H9 (cell line): ENCODE measurements around the gene TFPI. TPM values are rescaled to one million over a fixed set of nuclear protein-coding genes. Genes with fewer than 3 reads are reported as not detected.

ENCODE experiments used
- DNase-seq: peaks from one replicate; pipeline ENCODE4 v3.0.0-alpha.2; 2017
- H2AFZ ChIP-seq: one replicate; pipeline ENCODE4 v1.6.1; 2013; ENCODE audit warnings: mild to moderate bottlenecking, low read length, control low read depth, moderate library complexity
- H2AK5ac ChIP-seq: 2 replicates; pipeline ENCODE4 v1.6.1; 2013; ENCODE audit warnings: low read length, control low read depth, mixed read lengths; ENCODE audit not compliant: insufficient read length
- H2BK120ac ChIP-seq: one replicate; pipeline ENCODE4 v1.6.1; 2013; ENCODE audit warnings: low read depth, mild to moderate bottlenecking, low read length, control low read depth, inconsistent platforms; ENCODE audit not compliant: poor library complexity, severe bottlenecking
- H2BK12ac ChIP-seq: 2 replicates; pipeline ENCODE4 v1.6.1; 2013; ENCODE audit warnings: low read length, control low read depth, mixed read lengths, low read depth; ENCODE audit not compliant: insufficient read length
- H2BK15ac ChIP-seq: 2 replicates; pipeline ENCODE4 v1.6.1; 2013; ENCODE audit warnings: low read depth, low read length, control low read depth
- H2BK20ac ChIP-seq: one replicate; pipeline ENCODE4 v1.6.1; 2013; ENCODE audit warnings: low read depth, mild to moderate bottlenecking, low read length, control low read depth, inconsistent platforms; ENCODE audit not compliant: poor library complexity, severe bottlenecking
- H2BK5ac ChIP-seq: 2 replicates; pipeline ENCODE4 v1.6.1; 2013; ENCODE audit warnings: low read length, control low read depth, mixed read lengths; ENCODE audit not compliant: insufficient read length
- H3K14ac ChIP-seq: 2 replicates; pipeline ENCODE4 v1.6.1; 2013; ENCODE audit warnings: low read length, control low read depth; ENCODE audit not compliant: insufficient read depth
- H3K18ac ChIP-seq: 2 replicates; pipeline ENCODE4 v1.6.1; 2013; ENCODE audit warnings: low read depth, mild to moderate bottlenecking, mixed read lengths, low read length, control low read depth; ENCODE audit not compliant: insufficient read length
- H3K23ac ChIP-seq: 2 replicates; pipeline ENCODE4 v1.6.1; 2013; ENCODE audit warnings: low read length, control low read depth, mixed read lengths, low read depth; ENCODE audit not compliant: insufficient read length
- H3K23me2 ChIP-seq: 2 replicates; pipeline ENCODE4 v1.6.1; 2013; ENCODE audit warnings: low read depth, mild to moderate bottlenecking, mixed read lengths, low read length, control low read depth; ENCODE audit not compliant: insufficient read length, poor library complexity, severe bottlenecking
- H3K27ac ChIP-seq: 2 replicates; pipeline ENCODE4 v1.5.1; 2013; ENCODE audit warnings: low read length, control low read depth, mixed read lengths, low read depth; ENCODE audit not compliant: insufficient read length
- H3K27me3 ChIP-seq: 2 replicates; pipeline ENCODE4 v1.6.1; 2013; ENCODE audit warnings: low read length, control low read depth, inconsistent platforms; ENCODE audit not compliant: insufficient read depth
- H3K4ac ChIP-seq: 2 replicates; pipeline ENCODE4 v1.6.1; 2013; ENCODE audit warnings: low read depth, mild to moderate bottlenecking, control low read depth, inconsistent platforms, low read length, moderate library complexity
- H3K4me1 ChIP-seq: 2 replicates; pipeline ENCODE4 v1.6.1; 2013; ENCODE audit warnings: low read length, control low read depth, inconsistent platforms; ENCODE audit not compliant: insufficient read depth
- H3K4me2 ChIP-seq: 2 replicates; pipeline ENCODE4 v1.6.1; 2013; ENCODE audit warnings: low read length, control low read depth, mixed read lengths; ENCODE audit not compliant: insufficient read length, insufficient read depth
- H3K56ac ChIP-seq: 2 replicates; pipeline ENCODE4 v1.6.1; 2013; ENCODE audit warnings: low read depth, mild to moderate bottlenecking, mixed read lengths, low read length, control low read depth; ENCODE audit not compliant: insufficient read length
- H3K79me1 ChIP-seq: 2 replicates; pipeline ENCODE4 v1.6.1; 2013; ENCODE audit warnings: low read depth, mild to moderate bottlenecking, moderate library complexity, low read length, control low read depth, inconsistent platforms; ENCODE audit not compliant: insufficient read depth, poor library complexity, severe bottlenecking
- H3K79me2 ChIP-seq: 2 replicates; pipeline ENCODE4 v1.6.1; 2013; ENCODE audit warnings: low read length, control low read depth, inconsistent platforms; ENCODE audit not compliant: insufficient read depth
- H3K9ac ChIP-seq: 2 replicates; pipeline ENCODE4 v1.6.1; 2013; ENCODE audit warnings: low read length, control low read depth, mixed read lengths; ENCODE audit not compliant: insufficient read length; ENCODE audit errors: extremely low read depth
- H3K9me3 ChIP-seq: one replicate; pipeline ENCODE4 v1.6.1; 2013; ENCODE audit warnings: low read depth, low read length, inconsistent platforms; ENCODE audit not compliant: control insufficient read depth
- H3T11ph ChIP-seq: one replicate; pipeline ENCODE4 v1.6.1; 2013; ENCODE audit warnings: mild to moderate bottlenecking, low read length, control low read depth, inconsistent platforms
- H4K20me1 ChIP-seq: one replicate; pipeline ENCODE4 v1.6.1; 2013; ENCODE audit not compliant: control insufficient read depth, insufficient read length, insufficient read depth
- H4K5ac ChIP-seq: 2 replicates; pipeline ENCODE4 v1.6.1; 2013; ENCODE audit warnings: low read depth, mild to moderate bottlenecking, mixed read lengths, low read length, control low read depth; ENCODE audit not compliant: insufficient read length
- H4K8ac ChIP-seq: replicated peaks from 2 replicates; pipeline ENCODE4 v1.6.1; 2013; ENCODE audit warnings: low read length, control low read depth, mixed read lengths, low read depth; ENCODE audit not compliant: insufficient read length
- H4K91ac ChIP-seq: 2 replicates; pipeline ENCODE4 v1.6.1; 2013; ENCODE audit warnings: low read depth, mild to moderate bottlenecking, moderate library complexity, mixed read lengths, low read length, control low read depth; ENCODE audit not compliant: insufficient read length
- H3K27ac Mint-ChIP-seq, 3 experiments: 2 replicates in 2 of 3; 3 replicates in 1 of 3; pipeline ENCODE4 v1.8.0; 2020 to 2021; ENCODE audit warnings: mixed read lengths in 3 of 3, mild to moderate bottlenecking in 1 of 3, moderate library complexity in 1 of 3
- H3K27me3 Mint-ChIP-seq: 2 replicates; pipeline ENCODE4 v1.8.0; 2021; ENCODE audit warnings: low read depth, mild to moderate bottlenecking, moderate library complexity, mixed read lengths
- H3K36me3 Mint-ChIP-seq, 3 experiments: 2 replicates in 2 of 3; 3 replicates in 1 of 3; pipeline ENCODE4 v1.8.0; 2020 to 2021; ENCODE audit warnings: low read depth in 3 of 3, mixed read lengths in 3 of 3; ENCODE audit not compliant: insufficient read depth in 1 of 3
- H3K4me1 Mint-ChIP-seq, 2 experiments: 2 replicates each; pipeline ENCODE4 v1.8.0; 2020; ENCODE audit warnings: mixed read lengths in 2 of 2
- H3K4me3 Mint-ChIP-seq, 2 experiments: 2 replicates in 1 of 2; 3 replicates in 1 of 2; pipeline ENCODE4 v1.8.0; 2020 to 2021; ENCODE audit warnings: mild to moderate bottlenecking in 2 of 2, mixed read lengths in 2 of 2, moderate library complexity in 1 of 2
- H3K9me3 Mint-ChIP-seq, 2 experiments: 2 replicates in 1 of 2; 3 replicates in 1 of 2; pipeline ENCODE4 v1.8.0; 2020; ENCODE audit warnings: mild to moderate bottlenecking in 2 of 2, mixed read lengths in 2 of 2, moderate library complexity in 1 of 2
- WGBS: extraction: QIAGEN DNeasy Blood & Tissue Kit; methylation state at CpG from one replicate; pipeline ENCODE4 v1.1.7; 2013; ENCODE audit warnings: missing lambda C conversion rate, low lambda C conversion rate, mixed read lengths; ENCODE audit not compliant: insufficient read length; ENCODE audit errors: extremely low coverage; 5-methylcytosine and 5-hydroxymethylcytosine counted together
- total RNA-seq: library from RNA; stranded (reverse); gene quantifications from 2 replicates; pipeline ENCODE4 v1.2.1, GENCODE V29; 2021
- TF ChIP-seq, protein P1 (sequence below): fragments of 200-600 bp; sonication (generic); conservative IDR thresholded peaks from 3 replicates; pipeline ENCODE4 v1.8.0; 2021; ENCODE audit warnings: antibody characterized with exemption, mild to moderate bottlenecking

Gene TFPI
- total RNA-seq, 1 experiment from 2014 or later: 5.8 TPM

DNA sequence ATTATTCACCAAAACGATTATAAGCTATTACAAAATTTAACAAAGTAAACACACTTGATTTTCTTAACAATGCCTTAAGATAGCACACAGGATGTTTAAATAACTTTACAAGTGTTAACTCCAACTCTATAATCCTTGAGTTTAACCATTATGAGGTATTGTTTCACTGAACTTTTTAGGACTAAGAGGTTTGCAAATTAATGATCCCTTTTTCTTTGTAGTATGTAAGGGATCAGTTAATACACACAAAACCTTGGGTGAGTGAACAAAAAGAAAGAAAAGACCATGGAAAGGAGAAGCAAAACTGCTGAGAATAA, 21.5 kb upstream of the TFPI start:
- H3T11ph ChIP-seq: no peak overlapping the region
- TF ChIP-seq, protein P1, sequence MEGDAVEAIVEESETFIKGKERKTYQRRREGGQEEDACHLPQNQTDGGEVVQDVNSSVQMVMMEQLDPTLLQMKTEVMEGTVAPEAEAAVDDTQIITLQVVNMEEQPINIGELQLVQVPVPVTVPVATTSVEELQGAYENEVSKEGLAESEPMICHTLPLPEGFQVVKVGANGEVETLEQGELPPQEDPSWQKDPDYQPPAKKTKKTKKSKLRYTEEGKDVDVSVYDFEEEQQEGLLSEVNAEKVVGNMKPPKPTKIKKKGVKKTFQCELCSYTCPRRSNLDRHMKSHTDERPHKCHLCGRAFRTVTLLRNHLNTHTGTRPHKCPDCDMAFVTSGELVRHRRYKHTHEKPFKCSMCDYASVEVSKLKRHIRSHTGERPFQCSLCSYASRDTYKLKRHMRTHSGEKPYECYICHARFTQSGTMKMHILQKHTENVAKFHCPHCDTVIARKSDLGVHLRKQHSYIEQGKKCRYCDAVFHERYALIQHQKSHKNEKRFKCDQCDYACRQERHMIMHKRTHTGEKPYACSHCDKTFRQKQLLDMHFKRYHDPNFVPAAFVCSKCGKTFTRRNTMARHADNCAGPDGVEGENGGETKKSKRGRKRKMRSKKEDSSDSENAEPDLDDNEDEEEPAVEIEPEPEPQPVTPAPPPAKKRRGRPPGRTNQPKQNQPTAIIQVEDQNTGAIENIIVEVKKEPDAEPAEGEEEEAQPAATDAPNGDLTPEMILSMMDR: no peak
- H3K4me3 Mint-ChIP-seq: no peak overlapping the region
- no peak overlapping the region for H3K4ac ChIP-seq
- no peak overlapping the region for H3K9ac ChIP-seq
- DNase-seq: no peak
- H3K79me1 ChIP-seq: no peaks in the 10 kb centered on the region
- no peaks in the 10 kb centered on the region for H3K23me2 ChIP-seq
- H3K18ac ChIP-seq: no peak overlapping the region
- peaks cover 17 to 22% of the 10 kb centered on the region in 2 experiments for H3K9me3 Mint-ChIP-seq
- no peak overlapping the region for H2BK120ac ChIP-seq
- H2AK5ac ChIP-seq: no peak overlapping the region
- WGBS: no CpG with 5 or more reads among the region's 1 CpG
- no peak overlapping the region for H3K14ac ChIP-seq
- no peak overlapping the region for H4K91ac ChIP-seq
- H3K56ac ChIP-seq: no peak overlapping the region
- no peaks in the 10 kb centered on the region for H3K79me2 ChIP-seq
- peaks cover 9 to 27% of the 10 kb centered on the region in 2 experiments; a peak in 3 of 4 replicates for H3K4me1 Mint-ChIP-seq
- H2BK15ac ChIP-seq: no peak overlapping the region
- H2AFZ ChIP-seq: no peak overlapping the region
- H3K27me3 ChIP-seq: no peaks in the 10 kb centered on the region
- H4K8ac ChIP-seq: no peak overlapping the region
- no peaks in the 10 kb centered on the region for H3K27me3 Mint-ChIP-seq
- H4K20me1 ChIP-seq: no peaks in the 10 kb centered on the region
- no peak overlapping the region for H3K23ac ChIP-seq
- no peak overlapping the region for H4K5ac ChIP-seq
- H3K9me3 ChIP-seq: no peaks in the 10 kb centered on the region
- no peak overlapping the region for H3K4me2 ChIP-seq
- no peaks in the 10 kb centered on the region for H3K4me1 ChIP-seq
- peaks cover 15 to 23% (median 20%) of the 10 kb centered on the region in 3 experiments for H3K36me3 Mint-ChIP-seq
- no peak overlapping the region for H3K27ac ChIP-seq
- no peak overlapping the region for H2BK12ac ChIP-seq
- H3K27ac Mint-ChIP-seq: 0 out of 7 replicates have a peak overlapping the region, but pooled peaks of 1 of the 3 experiments have one; percentile 29
- no peak overlapping the region for H2BK5ac ChIP-seq
- H2BK20ac ChIP-seq: no peak overlapping the region
